ENCODE results near the gene SLC35A3.

- no peak for TF ChIP-seq CTCF (IDR thresholded peaks at IDR 0.05)
- no peak for TF ChIP-seq POLR2A (IDR thresholded peaks at IDR 0.05)
Measured at GRCh38 chr1:100050139-100050538, 80.3 kb downstream of the SLC35A3 start.

Measured in testis (tissue), 2 donors.